Chondrocyte (in vitro differentiated cells): ENCODE measurements around the gene BMP6. TPM values are rescaled to one million over a fixed set of nuclear protein-coding genes. Genes with fewer than 3 reads are reported as not detected.

ENCODE experiments used
- DNase-seq: peaks from one replicate; pipeline ENCODE4 v3.0.0; 2021; ENCODE audit warnings: mixed read lengths, low spot score
- H3K27ac Mint-ChIP-seq: one replicate; pipeline ENCODE4 v1.8.0; 2021; ENCODE audit warnings: mild to moderate bottlenecking, moderate library complexity, mixed read lengths; ENCODE audit not compliant: unreplicated experiment
- H3K27me3 Mint-ChIP-seq: 2 replicates; pipeline ENCODE4 v1.8.0; 2021; ENCODE audit warnings: low read depth, mixed read lengths
- H3K36me3 Mint-ChIP-seq: 2 replicates; pipeline ENCODE4 v1.8.0; 2021; ENCODE audit warnings: low read depth, mixed read lengths
- H3K4me1 Mint-ChIP-seq: 2 replicates; pipeline ENCODE4 v1.8.0; 2021; ENCODE audit warnings: low read depth, mild to moderate bottlenecking, mixed read lengths
- H3K4me3 Mint-ChIP-seq: one replicate; pipeline ENCODE4 v1.8.0; 2021; ENCODE audit warnings: mild to moderate bottlenecking, moderate library complexity, mixed read lengths; ENCODE audit not compliant: unreplicated experiment
- H3K9me3 Mint-ChIP-seq: 2 replicates; pipeline ENCODE4 v1.8.0; 2021; ENCODE audit warnings: low read depth, mixed read lengths
- CTCF ChIP-seq: fragments of 200-600 bp; sonication (generic); IDR thresholded peaks from 2 replicates; pipeline ENCODE4 v1.5.0; 2021; ENCODE audit warnings: antibody characterized with exemption, mild to moderate bottlenecking, moderate library complexity
- total RNA-seq: library from RNA; stranded (reverse); gene quantifications from 3 replicates; pipeline ENCODE4 v1.2.1, GENCODE V29; 2021

Gene BMP6
- total RNA-seq, 1 donor from 2014 or later = 0.50 TPM

GRCh38 chr6:7701212-7701834 is 24.6 kb upstream of the BMP6 start:
- no peaks in the 10 kb centered on the region for H3K36me3 Mint-ChIP-seq
- H3K27me3 Mint-ChIP-seq = no peaks in the 10 kb centered on the region
- H3K27ac Mint-ChIP-seq = no peak overlapping the region
- H3K9me3 Mint-ChIP-seq = no peaks in the 10 kb centered on the region
- peaks cover 15% of the 10 kb centered on the region for H3K4me1 Mint-ChIP-seq
- no peak for TF ChIP-seq CTCF
- DNase-seq = no peak
- no peak overlapping the region for H3K4me3 Mint-ChIP-seq

GRCh38 chr6:7703148-7703680 is 22.7 kb upstream of the BMP6 start:
- Mint-ChIP-seq H3K9me3 (no peaks in the 10 kb centered on the region), H3K27ac (no peak overlapping the region)
- no peak for DNase-seq

GRCh38 chr6:7705483-7705882 is 20.4 kb upstream of the BMP6 start:
- peaks cover 3% of the 10 kb centered on the region for H3K9me3 Mint-ChIP-seq

More at GRCh38 chr6:7703148-7703680, 22.7 kb upstream of the BMP6 start:
- no peak overlapping the region for H3K4me3 Mint-ChIP-seq
- peaks cover 4% of the 10 kb centered on the region for H3K4me1 Mint-ChIP-seq
- TF ChIP-seq CTCF = no peak
- H3K36me3 Mint-ChIP-seq = no peaks in the 10 kb centered on the region
- H3K27me3 Mint-ChIP-seq = no peaks in the 10 kb centered on the region

GRCh38 chr6:7706269-7706668 is 19.6 kb upstream of the BMP6 start:
- DNase-seq = no peak
- peaks cover 8% of the 10 kb centered on the region for H3K9me3 Mint-ChIP-seq
- H3K4me1 Mint-ChIP-seq = no peaks in the 10 kb centered on the region
- no peak for TF ChIP-seq CTCF
- H3K4me3 Mint-ChIP-seq = no peak overlapping the region
- no peaks in the 10 kb centered on the region for H3K27me3 Mint-ChIP-seq
- H3K36me3 Mint-ChIP-seq = peaks cover under 1% of the 10 kb centered on the region
- no peak overlapping the region for H3K27ac Mint-ChIP-seq

More at GRCh38 chr6:7705483-7705882, 20.4 kb upstream of the BMP6 start:
- Mint-ChIP-seq H3K4me1 (no peaks in the 10 kb centered on the region), H3K36me3 (no peaks in the 10 kb centered on the region), H3K27ac (no peak overlapping the region), H3K4me3 (no peak overlapping the region), H3K27me3 (no peaks in the 10 kb centered on the region)
- no peak for DNase-seq
- TF ChIP-seq CTCF = no peak

- Mint-ChIP-seq H3K4me3 (no peak overlapping the region), H3K27ac (no peak overlapping the region), H3K9me3 (peaks cover 15% of the 10 kb centered on the region), H3K36me3 (peaks cover 6% of the 10 kb centered on the region), H3K27me3 (no peaks in the 10 kb centered on the region), H3K4me1 (no peaks in the 10 kb centered on the region)
- no peak for TF ChIP-seq CTCF
- no peak for DNase-seq
These were observed 18.1 kb upstream of the BMP6 start for GRCh38 chr6:7707787-7708186.
